SK-N-SH (cell line): ENCODE measurements around the gene CTSE. TPM values are rescaled to one million over a fixed set of nuclear protein-coding genes. Genes with fewer than 3 reads are reported as not detected.

Experiments
- CTCF ChIA-PET: fragments of 300-600, 350-600 bp; formaldehyde crosslinking; extraction: SDS; loops from one replicate; lab custom pipeline; 2021; lab: Yijun Ruan, JAX
- POLR2A ChIA-PET: fragments of 350-600 bp; sonication (Branson Sonifier 250); formaldehyde crosslinking; extraction: SDS; loops from one replicate; lab custom pipeline; 2020; ENCODE audit warnings: antibody characterized with exemption, inconsistent platforms; lab: Yijun Ruan, JAX
- DNase-seq: peaks from one replicate; pipeline ENCODE4 v3.0.0; 2012
- H2AFZ ChIP-seq: fragments of 200-600 bp; sonication (generic); 2 replicates; pipeline ENCODE4 v1.8.1; 2016; ENCODE audit warnings: antibody characterized with exemption, mild to moderate bottlenecking, low read depth
- H3F3A ChIP-seq: fragments of 200-600 bp; sonication (generic); replicated peaks from 2 replicates; pipeline ENCODE3; 2016; ENCODE audit warnings: antibody characterized with exemption, mild to moderate bottlenecking; ENCODE audit not compliant: insufficient read depth
- H3K27ac ChIP-seq, 2 experiments: fragments of 200-500 bp in 1 of 2; fragments of 200-600 bp in 1 of 2; sonication (Bioruptor generic) in 1 of 2; sonication (generic), shearing (Covaris generic) in 1 of 2; 2 replicates each; pipeline versions ENCODE4 v1.5.1 to v1.6.1; 2014 to 2016; ENCODE audit warnings: low read depth in 2 of 2, inconsistent platforms in 1 of 2, low read length in 1 of 2, mild to moderate bottlenecking in 1 of 2, mixed read lengths in 1 of 2
- H3K27me3 ChIP-seq: fragments of 200-600 bp; sonication (generic), shearing (Covaris generic); 2 replicates; pipeline ENCODE4 v1.6.1; 2016; ENCODE audit warnings: mixed run types; ENCODE audit not compliant: insufficient read depth
- H3K36me3 ChIP-seq, 2 experiments: fragments of 200-500 bp in 1 of 2; fragments of 200-600 bp in 1 of 2; sonication (Bioruptor generic) in 1 of 2; sonication (generic) in 1 of 2; replicated peaks in 1 of 2; 2 replicates each; pipeline versions ENCODE3 to v1.5.1; 2014 to 2016; ENCODE audit warnings: low read length in 1 of 2, mild to moderate bottlenecking in 1 of 2; ENCODE audit not compliant: insufficient read depth in 2 of 2, control insufficient read depth in 1 of 2
- H3K4me1 ChIP-seq, 2 experiments: fragments of 200-500 bp in 1 of 2; fragments of 200-600 bp in 1 of 2; sonication (Bioruptor generic) in 1 of 2; sonication (generic), shearing (Covaris generic) in 1 of 2; 2 replicates each; pipeline versions ENCODE4 v1.5.1 to v1.6.1; 2014 to 2016; ENCODE audit warnings: low read depth in 1 of 2, low read length in 1 of 2, mixed run types in 1 of 2; ENCODE audit not compliant: insufficient read depth in 2 of 2, control insufficient read depth in 1 of 2
- H3K4me2 ChIP-seq: fragments of 200-600 bp; sonication (generic), shearing (Covaris generic); 2 replicates; pipeline ENCODE4 v1.6.1; 2017; ENCODE audit warnings: mixed run types
- H3K4me3 ChIP-seq, 2 experiments: fragments of 200-500 bp in 1 of 2; fragments of 200-600 bp in 1 of 2; sonication (Bioruptor generic) in 1 of 2; sonication (generic), shearing (Covaris generic) in 1 of 2; 2 replicates each; pipeline versions ENCODE4 v1.5.1 to v1.8.1; 2014 to 2016; ENCODE audit warnings: low read depth in 2 of 2, inconsistent platforms in 1 of 2, low read length in 1 of 2, mild to moderate bottlenecking in 1 of 2, mixed read lengths in 1 of 2, moderate library complexity in 1 of 2
- H3K79me2 ChIP-seq: fragments of 200-600 bp; sonication (generic); 2 replicates; pipeline ENCODE4 v1.8.1; 2017; ENCODE audit warnings: mild to moderate bottlenecking; ENCODE audit not compliant: insufficient read depth
- H3K9ac ChIP-seq: fragments of 200-600 bp; sonication (generic); 2 replicates; pipeline ENCODE4 v1.6.1; 2017; ENCODE audit warnings: mixed run types
- H3K9me2 ChIP-seq: fragments of 200-600 bp; sonication (generic); 2 replicates; pipeline ENCODE4 v1.6.1; 2017; ENCODE audit warnings: mixed run types
- H3K9me3 ChIP-seq: fragments of 200-600 bp; sonication (generic); 2 replicates; pipeline ENCODE4 v1.6.1; 2017; ENCODE audit warnings: mixed run types, mild to moderate bottlenecking, moderate library complexity
- H4K20me1 ChIP-seq: fragments of 200-600 bp; sonication (generic); 2 replicates; pipeline ENCODE4 v1.6.1; 2017; ENCODE audit warnings: mild to moderate bottlenecking, mixed run types; ENCODE audit not compliant: insufficient read depth
- CHD2 ChIP-seq: fragments of 150-350 bp; IDR thresholded peaks from 2 replicates; pipeline ENCODE4 v1.6.1; 2018; ENCODE audit warnings: low read length; ENCODE audit not compliant: partially characterized antibody
- CTCF ChIP-seq: fragments of 200-600 bp; sonication (generic); IDR thresholded peaks from 2 replicates; pipeline ENCODE4 v1.6.1; 2017; ENCODE audit warnings: antibody characterized with exemption, mild to moderate bottlenecking, moderate library complexity
- ELF1 ChIP-seq: IDR thresholded peaks from 2 replicates; pipeline ENCODE4 v1.4.0; 2012
- EP300 ChIP-seq, 2 experiments: IDR thresholded peaks; 2 replicates each; pipeline versions ENCODE4 v1.4.0 to v1.6.1; 2012; ENCODE audit warnings: borderline replicate concordance in 1 of 2, low read depth in 1 of 2, low read length in 1 of 2
- EZH2phosphoT487 ChIP-seq: fragments of 200-600 bp; sonication (generic); IDR thresholded peaks from 2 replicates; pipeline ENCODE4 v1.6.1; 2017; ENCODE audit warnings: low read depth, mixed run types, mild to moderate bottlenecking, antibody characterized with exemption, moderate library complexity, borderline replicate concordance
- GATA2 ChIP-seq: sonication (generic); formaldehyde crosslinking; IDR thresholded peaks from 2 replicates; pipeline ENCODE4 v1.5.0; 2020; ENCODE audit warnings: mild to moderate bottlenecking, missing genetic modification reagents
- IRF3 ChIP-seq: fragments of 150-350 bp; IDR thresholded peaks from 2 replicates; pipeline ENCODE4 v1.6.1; 2016; ENCODE audit warnings: mild to moderate bottlenecking, low read depth, low read length
- JUND ChIP-seq: IDR thresholded peaks from 2 replicates; pipeline ENCODE4 v1.4.0; 2012
- MAX ChIP-seq: IDR thresholded peaks from 2 replicates; pipeline ENCODE4 v1.4.0; 2012; ENCODE audit warnings: low read depth
- NFIC ChIP-seq: IDR thresholded peaks from 2 replicates; pipeline ENCODE4 v1.4.0; 2012; ENCODE audit warnings: borderline replicate concordance
- NRF1 ChIP-seq: IDR thresholded peaks from 2 replicates; pipeline ENCODE4 v1.6.1; 2012; ENCODE audit warnings: low read depth, mild to moderate bottlenecking, low read length
- RAD21 ChIP-seq: IDR thresholded peaks from 2 replicates; pipeline ENCODE4 v1.6.1; 2012; ENCODE audit warnings: mild to moderate bottlenecking, low read length
- RXRA ChIP-seq: IDR thresholded peaks from 2 replicates; pipeline ENCODE4 v1.4.0; 2012; ENCODE audit warnings: low read depth, mild to moderate bottlenecking, borderline replicate concordance
- TAF1 ChIP-seq: IDR thresholded peaks from 2 replicates; pipeline ENCODE4 v1.6.1; 2012; ENCODE audit warnings: low read depth, mild to moderate bottlenecking, low read length, moderate library complexity, borderline replicate concordance
- TEAD4 ChIP-seq: IDR thresholded peaks from 2 replicates; pipeline ENCODE4 v1.4.0; 2012; ENCODE audit warnings: mild to moderate bottlenecking, borderline replicate concordance; ENCODE audit not compliant: insufficient read depth
- USF1 ChIP-seq: IDR thresholded peaks from 2 replicates; pipeline ENCODE4 v1.4.0; 2012; ENCODE audit warnings: low read depth, borderline replicate concordance
- ZBTB33 ChIP-seq: IDR thresholded peaks from 2 replicates; pipeline ENCODE4 v1.4.0; 2012; ENCODE audit warnings: low read depth, borderline replicate concordance
- WGBS: methylation state at CpG from one replicate; pipeline ENCODE4 v1.1.6; 2017; ENCODE audit warnings: low lambda C conversion rate; 5-methylcytosine and 5-hydroxymethylcytosine counted together
- polyA plus RNA-seq, 3 experiments: library from polyadenylated mRNA; depleted of rRNA; stranded (reverse); fragments of >200 nt; gene quantifications; 2 replicates each; pipeline ENCODE4 v1.2.3, GENCODE V29; 2012

The CTSE gene
- polyA plus RNA-seq, 1 of the 3 experiments (the other 2 are of a cell fraction): not detected

- no peaks in the 10 kb centered on the region; a peak in 1 of 4 replicates for H3K4me1 ChIP-seq
- no peak for DNase-seq
- H3K9ac ChIP-seq: no peak overlapping the region
- H3K4me3 ChIP-seq: no peak overlapping the region
- no peaks in the 10 kb centered on the region for H3F3A ChIP-seq
- ChIA-PET POLR2A (no interaction called here), CTCF (interaction anchor here (3.9 to 7.1 kb wide), 2 partner anchors 11 to 117 kb away, joined by 56 to 109 read pairs; no protein-coding TSS in a partner anchor)
- no peaks in the 10 kb centered on the region for H3K79me2 ChIP-seq
- no peaks in the 10 kb centered on the region for H3K9me2 ChIP-seq
- no peak overlapping the region for H3K4me2 ChIP-seq
- no peaks in the 10 kb centered on the region for H3K9me3 ChIP-seq
- no peaks in the 10 kb centered on the region for H4K20me1 ChIP-seq
- H3K27me3 ChIP-seq: no peaks in the 10 kb centered on the region; the same call in 1 of the 2 replicates
- H3K27ac ChIP-seq: no peak overlapping the region
- H2AFZ ChIP-seq: no peak overlapping the region
- no peak for TF ChIP-seq NFIC
- TF ChIP-seq ZBTB33: no peak
- no peak for TF ChIP-seq EP300 (IDR thresholded peaks at IDR 0.05; ENCODE audit: borderline replicate concordance in 1 of 2, low read depth in 1 of 2, low read length in 1 of 2)
- TF ChIP-seq EZH2phosphoT487: no peak
- TF ChIP-seq CHD2: no peak
- no peak for TF ChIP-seq GATA2 (CRISPR knock-in tag)
- TF ChIP-seq RAD21: no peak
- no peak for TF ChIP-seq IRF3
- TF ChIP-seq RXRA: no peak
- TF ChIP-seq TEAD4: no peak
- TF ChIP-seq, all 33 proteins: peak for 0
- 88% methylated on average over 12 of the region's 12 CpGs for WGBS
- H3K36me3 ChIP-seq: no peaks in the 10 kb centered on the region
Observed at GRCh38 chr1:205988585-205988995, 35.1 kb downstream of the CTSE start.

GRCh38 chr1:205986861-205987260 lies 36.8 kb downstream of the CTSE start:
- no peaks in the 10 kb centered on the region for H3K36me3 ChIP-seq
- no peaks in the 10 kb centered on the region for H3F3A ChIP-seq
- no peak overlapping the region; the same call in 1 of the 2 replicates for H2AFZ ChIP-seq
- H3K9me2 ChIP-seq: no peaks in the 10 kb centered on the region
- ChIA-PET CTCF (interaction anchor here (0.9 to 12.5 kb wide), 6 partner anchors 9 to 194 kb away, joined by 3 to 366 read pairs (median 30); no protein-coding TSS in a partner anchor), POLR2A (no interaction called here)
- no peak for DNase-seq
- peak overlapping the region in 1 of 2 experiments; percentile 41; a peak in 2 of 4 replicates for H3K27ac ChIP-seq
- H3K27me3 ChIP-seq: no peaks in the 10 kb centered on the region; the same call in 1 of the 2 replicates
- 4% methylated on average over 2 of the region's 2 CpGs for WGBS
- H3K79me2 ChIP-seq: no peaks in the 10 kb centered on the region
- no peaks in the 10 kb centered on the region for H3K9me3 ChIP-seq
- H3K4me3 ChIP-seq: no peak overlapping the region
- no peak overlapping the region for H3K4me2 ChIP-seq
- no peaks in the 10 kb centered on the region; a peak in 1 of 4 replicates for H3K4me1 ChIP-seq
- no peaks in the 10 kb centered on the region for H4K20me1 ChIP-seq
- no peak overlapping the region for H3K9ac ChIP-seq
- no peak for TF ChIP-seq ELF1
- no peak for TF ChIP-seq MAX
- TF ChIP-seq CTCF: no peak
- no peak for TF ChIP-seq IRF3
- TF ChIP-seq RAD21: no peak
- TF ChIP-seq ZBTB33: no peak
- TF ChIP-seq NRF1: no peak
- no peak for TF ChIP-seq NFIC
- TF ChIP-seq TAF1: no peak
- no peak for TF ChIP-seq USF1
- TF ChIP-seq JUND: no peak
